SJSA1 (cell line): ENCODE data around the gene KIF2C. TPM values are rescaled to one million over a fixed set of nuclear protein-coding genes. Genes with fewer than 3 reads are reported as not detected.

Experiments
- DNase-seq, 2 experiments: peaks; one replicate each; pipeline ENCODE4 v3.0.0-alpha.2; 2015 to 2020; ENCODE audit warnings: low spot score in 2 of 2, low read depth in 1 of 2
- H3K27ac ChIP-seq: fragments of 250-450 bp; sonication (Bioruptor Pico); 2 replicates; pipeline ENCODE4 v1.5.1; 2020; ENCODE audit warnings: mild to moderate bottlenecking, moderate library complexity
- H3K27me3 ChIP-seq: fragments of 250-450 bp; sonication (Bioruptor Pico); replicated peaks from 2 replicates; pipeline ENCODE4 v1.5.1; 2020; ENCODE audit warnings: mild to moderate bottlenecking, moderate library complexity
- H3K36me3 ChIP-seq: fragments of 250-450 bp; sonication (Bioruptor Pico); 2 replicates; pipeline ENCODE4 v1.5.1; 2020; ENCODE audit warnings: mild to moderate bottlenecking
- H3K4me1 ChIP-seq: fragments of 250-450 bp; sonication (Bioruptor Pico); replicated peaks from 2 replicates; pipeline ENCODE4 v1.6.1; 2021; ENCODE audit warnings: mild to moderate bottlenecking
- H3K4me3 ChIP-seq: fragments of 250-450 bp; sonication (Bioruptor Pico); 2 replicates; pipeline ENCODE4 v1.5.1; 2020; ENCODE audit warnings: mild to moderate bottlenecking
- H3K9me3 ChIP-seq: fragments of 250-450 bp; sonication (Bioruptor Pico); replicated peaks from 2 replicates; pipeline ENCODE4 v1.5.1; 2020; ENCODE audit warnings: mild to moderate bottlenecking
- total RNA-seq: library from RNA; depleted of rRNA; stranded (reverse); fragments of >200 nt; shearing (Covaris generic); gene quantifications from 2 replicates; pipeline ENCODE4 v1.2.3, GENCODE V29; 2014

Gene KIF2C
- total RNA-seq, 1 experiment from 2014 or later, result 82.1 TPM

DNA sequence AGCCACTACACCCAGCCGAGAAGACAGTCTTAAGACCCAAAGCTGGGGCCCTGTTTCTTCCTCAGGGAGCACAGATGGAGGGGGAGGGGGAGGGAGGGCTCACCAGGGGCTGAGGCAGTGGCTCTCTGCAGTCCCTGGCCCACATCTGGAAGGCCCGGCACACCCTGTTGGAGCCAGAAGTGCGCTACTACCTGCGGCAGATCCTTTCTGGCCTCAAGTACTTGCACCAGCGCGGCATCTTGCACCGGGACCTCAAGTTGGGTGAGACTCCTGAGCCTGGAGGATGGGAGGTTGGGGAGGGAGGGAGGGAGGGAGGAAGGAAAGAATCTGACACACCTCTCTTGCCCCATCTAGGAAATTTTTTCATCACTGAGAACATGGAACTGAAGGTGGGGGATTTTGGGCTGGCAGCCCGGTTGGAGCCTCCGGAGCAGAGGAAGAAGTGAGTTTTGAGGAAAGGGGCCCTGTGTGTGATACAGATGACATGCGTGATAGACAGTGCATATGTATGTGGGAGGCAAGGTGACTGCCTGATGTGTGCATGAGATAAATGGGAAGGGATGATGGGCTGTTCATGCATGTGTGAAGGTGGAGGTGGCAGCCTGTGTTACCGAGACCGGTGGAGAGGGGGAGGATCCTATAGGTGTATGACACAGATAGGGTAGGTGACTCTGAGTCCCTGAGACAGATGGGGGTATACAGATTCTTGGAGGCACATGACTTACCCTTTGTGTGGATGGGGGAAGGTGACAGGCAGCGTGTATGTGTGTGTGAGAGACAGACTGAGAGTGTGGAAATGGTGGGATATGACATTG, 62.1 kb downstream of the KIF2C start:
- no peaks in the 10 kb centered on the region for H3K27me3 ChIP-seq
- peaks cover 50% of the 10 kb centered on the region for H3K36me3 ChIP-seq
- DNase-seq, result no peak
- no peaks in the 10 kb centered on the region for H3K9me3 ChIP-seq
- H3K27ac ChIP-seq, result no peak overlapping the region
- no peak overlapping the region; the same call in 1 of the 2 replicates for H3K4me3 ChIP-seq
- peaks cover 43% of the 10 kb centered on the region for H3K4me1 ChIP-seq

DNA sequence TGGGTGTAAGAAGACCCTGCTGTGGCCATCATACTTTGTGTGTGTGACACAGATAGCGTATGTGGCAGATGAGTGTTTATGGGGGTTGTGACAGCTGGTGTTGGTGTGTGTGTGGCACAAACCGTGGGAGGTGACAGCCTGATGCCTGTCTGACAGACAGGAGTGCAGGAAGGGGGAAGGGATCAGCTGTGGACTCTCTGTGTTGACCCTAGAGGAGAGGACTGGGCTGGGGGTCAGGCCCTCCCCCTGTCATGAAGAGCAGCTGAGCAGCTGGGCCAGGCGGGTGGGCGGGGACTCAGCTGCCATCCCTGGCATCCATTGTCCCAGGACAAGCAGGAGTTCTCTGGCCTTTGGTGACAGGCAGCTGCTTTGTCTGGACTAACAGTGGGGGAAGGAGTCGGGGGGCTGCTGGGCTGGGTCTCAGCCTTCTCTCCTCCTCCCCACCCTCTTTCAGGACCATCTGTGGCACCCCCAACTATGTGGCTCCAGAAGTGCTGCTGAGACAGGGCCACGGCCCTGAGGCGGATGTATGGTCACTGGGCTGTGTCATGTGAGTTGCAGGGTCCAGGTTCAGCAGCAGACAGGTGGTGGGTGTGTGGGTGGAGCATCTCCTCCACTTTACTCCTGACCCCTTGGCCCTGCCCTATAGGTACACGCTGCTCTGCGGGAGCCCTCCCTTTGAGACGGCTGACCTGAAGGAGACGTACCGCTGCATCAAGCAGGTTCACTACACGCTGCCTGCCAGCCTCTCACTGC, 62.8 kb downstream of the KIF2C start:
- no peak overlapping the region for H3K27ac ChIP-seq
- no peak overlapping the region for H3K4me3 ChIP-seq
- peaks cover 50% of the 10 kb centered on the region for H3K4me1 ChIP-seq
- H3K27me3 ChIP-seq, result no peaks in the 10 kb centered on the region
- no peak for DNase-seq
- H3K9me3 ChIP-seq, result no peaks in the 10 kb centered on the region
- H3K36me3 ChIP-seq, result peaks cover 53% of the 10 kb centered on the region

DNA sequence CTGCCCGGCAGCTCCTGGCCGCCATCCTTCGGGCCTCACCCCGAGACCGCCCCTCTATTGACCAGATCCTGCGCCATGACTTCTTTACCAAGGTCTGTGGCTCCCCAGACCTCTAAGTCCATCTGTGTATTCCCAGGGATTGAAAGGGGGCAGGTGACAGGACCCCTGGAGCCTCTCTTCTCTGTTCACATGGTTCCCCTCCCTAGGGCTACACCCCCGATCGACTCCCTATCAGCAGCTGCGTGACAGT, 63.4 kb downstream of the KIF2C start:
- no peaks in the 10 kb centered on the region for H3K27me3 ChIP-seq
- DNase-seq, result no peak
- H3K27ac ChIP-seq, result no peak overlapping the region
- H3K9me3 ChIP-seq, result no peaks in the 10 kb centered on the region
- H3K4me3 ChIP-seq, result no peak overlapping the region
- H3K36me3 ChIP-seq, result peaks cover 53% of the 10 kb centered on the region
- H3K4me1 ChIP-seq, result peaks cover 55% of the 10 kb centered on the region

DNA sequence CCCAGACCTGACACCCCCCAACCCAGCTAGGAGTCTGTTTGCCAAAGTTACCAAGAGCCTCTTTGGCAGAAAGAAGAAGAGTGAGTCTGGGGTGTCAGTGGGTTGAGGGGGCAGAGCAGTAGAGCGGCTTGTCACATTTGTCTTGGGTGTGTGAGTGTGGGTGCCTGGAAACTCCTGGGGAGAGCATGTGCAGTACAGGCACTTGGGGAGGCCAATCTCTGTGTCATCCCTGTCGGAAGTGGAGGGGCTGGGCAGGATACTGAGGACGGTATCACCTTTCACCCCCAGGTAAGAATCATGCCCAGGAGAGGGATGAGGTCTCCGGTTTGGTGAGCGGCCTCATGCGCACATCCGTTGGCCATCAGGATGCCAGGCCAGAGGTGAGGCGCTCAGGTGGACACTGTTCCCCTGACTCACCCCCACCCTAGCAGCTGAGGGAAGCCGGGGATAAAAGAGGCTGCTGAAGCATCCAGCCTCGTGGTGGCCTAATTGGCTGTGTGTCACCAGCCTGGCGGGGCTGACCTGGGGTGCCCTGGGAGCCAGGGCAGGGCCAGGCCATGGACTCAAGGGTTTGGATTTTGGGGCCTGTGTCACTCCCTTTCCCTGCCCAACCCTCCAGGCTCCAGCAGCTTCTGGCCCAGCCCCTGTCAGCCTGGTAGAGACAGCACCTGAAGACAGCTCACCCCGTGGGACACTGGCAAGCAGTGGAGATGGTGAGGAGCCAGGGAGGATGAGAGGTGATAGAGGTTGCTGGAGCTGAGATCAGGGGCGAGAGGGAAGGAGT, 63.9 kb downstream of the KIF2C start:
- Histone ChIP-seq H3K4me3 (no peak overlapping the region), H3K4me1 (peaks cover 55% of the 10 kb centered on the region), H3K27me3 (no peaks in the 10 kb centered on the region), H3K9me3 (no peaks in the 10 kb centered on the region), H3K36me3 (peaks cover 53% of the 10 kb centered on the region), H3K27ac (no peak overlapping the region)
- no peak for DNase-seq

DNA sequence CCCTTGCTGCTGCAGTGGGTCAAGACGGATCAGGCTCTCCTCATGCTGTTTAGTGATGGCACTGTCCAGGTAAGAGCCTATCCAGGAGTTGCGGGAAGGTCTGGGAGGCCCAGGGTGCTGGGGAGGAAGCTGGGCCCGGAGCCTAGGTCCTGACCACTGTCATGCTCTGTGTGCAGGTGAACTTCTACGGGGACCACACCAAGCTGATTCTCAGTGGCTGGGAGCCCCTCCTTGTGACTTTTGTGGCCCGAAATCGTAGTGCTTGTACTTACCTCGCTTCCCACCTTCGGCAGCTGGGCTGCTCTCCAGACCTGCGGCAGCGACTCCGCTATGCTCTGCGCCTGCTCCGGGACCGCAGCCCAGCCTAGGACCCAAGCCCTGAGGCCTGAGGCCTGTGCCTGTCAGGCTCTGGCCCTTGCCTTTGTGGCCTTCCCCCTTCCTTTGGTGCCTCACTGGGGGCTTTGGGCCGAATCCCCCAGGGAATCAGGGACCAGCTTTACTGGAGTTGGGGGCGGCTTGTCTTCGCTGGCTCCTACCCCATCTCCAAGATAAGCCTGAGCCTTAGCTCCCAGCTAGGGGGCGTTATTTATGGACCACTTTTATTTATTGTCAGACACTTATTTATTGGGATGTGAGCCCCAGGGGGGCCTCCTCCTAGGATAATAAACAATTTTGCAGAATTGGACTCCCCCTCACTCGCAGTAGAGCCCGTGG, 65.8 kb downstream of the KIF2C start:
- Histone ChIP-seq H3K4me1 (peaks cover 61% of the 10 kb centered on the region), H3K36me3 (peaks cover 50% of the 10 kb centered on the region), H3K4me3 (no peak overlapping the region), H3K9me3 (no peaks in the 10 kb centered on the region), H3K27me3 (no peaks in the 10 kb centered on the region), H3K27ac (no peak overlapping the region)
- DNase-seq, result no peak

DNA sequence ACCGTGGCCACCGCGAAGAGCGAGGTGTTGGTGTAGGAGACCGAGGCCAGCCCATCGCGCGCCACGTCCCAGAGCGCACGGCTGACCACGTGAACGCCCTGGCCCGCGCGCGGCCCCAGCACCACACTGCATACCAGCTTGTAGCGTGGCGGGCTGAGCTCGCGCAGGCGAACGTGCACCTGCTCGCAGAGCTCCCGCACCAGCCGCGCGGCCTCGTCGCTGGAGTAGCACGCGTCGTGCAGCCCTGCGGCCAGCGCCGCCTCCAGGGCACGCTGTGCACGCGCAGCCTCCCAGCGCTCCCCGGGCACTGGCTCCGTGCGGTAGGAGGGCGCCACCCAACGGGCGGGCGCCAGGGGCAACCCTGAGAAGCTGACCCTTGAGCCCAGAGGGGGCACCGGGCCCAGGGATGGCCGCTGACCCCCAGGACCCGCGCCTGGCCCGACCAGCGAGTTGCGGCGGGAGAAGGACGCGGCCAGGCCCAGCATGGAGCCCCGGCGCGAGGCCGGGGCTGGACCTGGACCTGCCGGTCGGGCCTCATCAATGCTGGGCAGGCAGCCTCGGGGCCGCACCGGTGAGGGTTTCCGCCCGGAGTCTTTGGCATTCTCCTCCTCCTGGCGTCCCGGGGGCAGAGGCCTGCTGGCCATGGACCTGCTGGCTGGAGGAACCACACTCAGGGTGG, 66.5 kb downstream of the KIF2C start:
- H3K9me3 ChIP-seq, result no peaks in the 10 kb centered on the region

DNA sequence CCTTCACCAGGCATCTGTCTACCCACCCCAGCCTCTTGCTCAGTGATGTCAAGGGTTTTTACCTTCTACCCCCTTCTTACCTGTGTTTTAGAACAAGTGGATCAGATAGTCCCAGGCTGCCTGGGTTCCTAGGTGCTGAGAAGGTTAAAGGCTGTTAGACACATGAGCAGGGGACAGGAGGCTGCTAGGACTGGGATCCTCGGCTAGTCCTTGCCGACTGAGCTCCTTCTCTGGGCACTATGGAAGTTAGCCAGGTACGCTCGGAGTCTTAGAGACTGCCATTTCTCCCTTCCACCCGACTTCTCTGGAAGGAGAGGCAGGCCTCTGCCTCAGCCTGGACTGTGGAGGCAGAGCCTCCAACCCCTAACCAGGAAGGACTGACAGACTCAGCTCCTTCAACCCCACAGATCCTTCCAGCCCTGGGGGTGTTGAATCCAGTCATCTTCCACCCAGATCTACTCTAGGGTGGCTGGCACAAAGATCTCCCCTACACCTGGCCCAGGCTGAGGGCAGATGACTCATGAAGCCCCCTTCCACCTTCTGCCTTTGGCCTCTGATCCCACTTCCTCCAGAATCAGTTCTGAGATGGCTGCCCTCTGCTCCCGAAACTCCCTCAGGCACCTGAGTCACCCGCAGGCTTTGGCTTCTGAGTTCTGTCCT, 67.2 kb downstream of the KIF2C start, which contains the start of gene DYNLT4:
DYNLT4 (minus strand) TSS at position 648 of the 660 bp plus-strand sequence. CDS start 683 bp downstream, outside the sequence.
- Histone ChIP-seq H3K36me3 (peaks cover 48% of the 10 kb centered on the region), H3K4me3 (no peak within 1 kb of the TSS; the same call in 1 of the 2 replicates), H3K27me3 (no peaks in the 10 kb centered on the region), H3K9me3 (no peaks in the 10 kb centered on the region), H3K4me1 (peaks cover 59% of the 10 kb centered on the region), H3K27ac (peak within 1 kb of the TSS; percentile 99)
- DNase-seq, result no peak

More for the DNA sequence above, 66.5 kb downstream of the KIF2C start:
- Histone ChIP-seq H3K27ac (peak overlapping the region; percentile 99), H3K36me3 (peaks cover 48% of the 10 kb centered on the region), H3K4me3 (no peak overlapping the region), H3K27me3 (no peaks in the 10 kb centered on the region), H3K4me1 (peaks cover 55% of the 10 kb centered on the region)
- no peak for DNase-seq

DNA sequence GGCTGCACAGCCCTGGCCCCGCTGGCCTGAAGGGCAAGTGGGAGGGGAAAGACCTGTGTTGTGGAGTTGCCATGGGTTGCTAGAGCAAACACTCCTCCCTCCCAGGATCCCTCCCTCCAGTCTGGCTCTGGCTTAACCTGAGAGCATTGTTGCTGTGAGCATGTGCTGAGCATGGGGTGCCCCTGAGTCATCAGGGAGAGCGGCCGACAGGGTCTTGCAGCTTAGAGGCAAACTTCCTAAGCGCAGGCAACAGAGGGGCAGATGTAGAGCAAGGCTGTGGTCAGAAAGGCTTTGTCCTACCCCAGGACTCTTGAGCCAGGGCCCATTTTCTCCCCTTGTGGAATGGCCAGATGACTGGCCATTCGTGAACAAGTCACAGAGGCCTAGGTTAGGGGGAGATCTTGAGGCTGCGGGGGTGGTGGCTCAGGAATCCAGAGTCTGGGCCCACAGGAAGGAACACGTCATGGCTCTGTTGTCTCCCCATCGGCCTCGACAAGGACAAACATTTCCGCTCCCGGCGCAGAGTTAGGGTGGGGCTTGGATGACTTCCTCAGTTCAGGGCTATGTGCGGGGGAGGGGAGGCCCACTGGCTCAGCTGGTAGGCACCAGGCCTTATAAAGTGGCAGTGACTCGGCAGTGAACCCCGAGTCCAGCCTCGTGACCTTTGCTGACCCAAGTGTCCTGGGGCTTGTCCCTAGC, 67.9 kb downstream of the KIF2C start:
- no peaks in the 10 kb centered on the region for H3K9me3 ChIP-seq
- no peaks in the 10 kb centered on the region for H3K27me3 ChIP-seq
- peak overlapping the region; percentile 99 for H3K27ac ChIP-seq
- DNase-seq, result peak; percentile 99 to 100
- no peak overlapping the region; the same call in 1 of the 2 replicates for H3K4me3 ChIP-seq
- H3K4me1 ChIP-seq, result peaks cover 55% of the 10 kb centered on the region
- peaks cover 41% of the 10 kb centered on the region for H3K36me3 ChIP-seq

DNA sequence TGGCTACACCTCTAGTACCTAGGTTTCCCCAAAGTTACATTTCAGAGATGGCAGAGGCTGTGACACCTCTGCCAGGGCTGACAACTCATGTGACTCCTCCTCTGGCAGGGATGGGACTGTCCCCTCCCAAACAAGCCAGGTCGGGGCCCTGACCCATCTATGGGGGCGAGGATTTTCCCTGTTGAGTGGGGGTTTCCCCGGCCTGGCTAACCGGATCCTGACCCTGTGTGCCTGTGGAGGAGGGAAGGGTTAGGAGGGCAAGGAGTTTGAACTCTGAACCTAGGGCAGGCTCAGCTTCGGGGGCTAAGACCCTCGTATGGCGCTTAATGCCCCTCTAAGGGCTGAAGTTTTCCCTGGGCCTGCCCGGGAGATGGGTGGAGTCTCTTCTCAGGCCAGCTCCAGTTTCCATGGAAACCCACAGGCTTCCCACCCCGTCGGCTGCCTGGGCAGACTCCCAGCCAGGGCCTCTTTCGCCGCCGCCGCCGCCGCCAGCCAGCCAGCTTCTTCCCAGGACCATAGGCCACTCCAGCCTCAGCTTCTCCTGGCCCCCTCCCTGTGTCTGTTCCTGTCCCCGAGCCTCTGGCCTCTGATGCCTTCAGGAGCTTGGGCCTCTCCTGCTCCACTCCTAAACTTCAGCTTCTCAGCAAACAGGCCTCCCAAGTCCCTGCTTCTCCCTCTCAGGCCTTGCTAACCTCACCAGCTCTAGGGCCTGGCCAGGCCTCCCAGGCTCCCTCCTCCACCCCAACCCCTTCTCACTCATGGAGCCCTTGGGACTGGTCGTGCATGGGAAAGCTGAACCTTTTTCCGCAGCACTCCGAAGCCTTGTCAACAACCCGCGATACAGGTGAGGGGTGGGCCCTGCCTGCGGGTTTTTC, 68.7 kb downstream of the KIF2C start, which contains the start of gene BTBD19:
BTBD19 (plus strand) TSS at position 461 of the 875 bp plus-strand sequence; CDS start at position 759, 298 bp downstream.
- peak; percentile 92 to 94 for DNase-seq
- Histone ChIP-seq H3K27me3 (no peaks in the 10 kb centered on the region), H3K27ac (peak within 1 kb of the TSS; percentile 99), H3K4me1 (peaks cover 55% of the 10 kb centered on the region), H3K36me3 (peaks cover 34% of the 10 kb centered on the region), H3K4me3 (peak within 1 kb of the TSS; percentile 18), H3K9me3 (no peaks in the 10 kb centered on the region)

DNA sequence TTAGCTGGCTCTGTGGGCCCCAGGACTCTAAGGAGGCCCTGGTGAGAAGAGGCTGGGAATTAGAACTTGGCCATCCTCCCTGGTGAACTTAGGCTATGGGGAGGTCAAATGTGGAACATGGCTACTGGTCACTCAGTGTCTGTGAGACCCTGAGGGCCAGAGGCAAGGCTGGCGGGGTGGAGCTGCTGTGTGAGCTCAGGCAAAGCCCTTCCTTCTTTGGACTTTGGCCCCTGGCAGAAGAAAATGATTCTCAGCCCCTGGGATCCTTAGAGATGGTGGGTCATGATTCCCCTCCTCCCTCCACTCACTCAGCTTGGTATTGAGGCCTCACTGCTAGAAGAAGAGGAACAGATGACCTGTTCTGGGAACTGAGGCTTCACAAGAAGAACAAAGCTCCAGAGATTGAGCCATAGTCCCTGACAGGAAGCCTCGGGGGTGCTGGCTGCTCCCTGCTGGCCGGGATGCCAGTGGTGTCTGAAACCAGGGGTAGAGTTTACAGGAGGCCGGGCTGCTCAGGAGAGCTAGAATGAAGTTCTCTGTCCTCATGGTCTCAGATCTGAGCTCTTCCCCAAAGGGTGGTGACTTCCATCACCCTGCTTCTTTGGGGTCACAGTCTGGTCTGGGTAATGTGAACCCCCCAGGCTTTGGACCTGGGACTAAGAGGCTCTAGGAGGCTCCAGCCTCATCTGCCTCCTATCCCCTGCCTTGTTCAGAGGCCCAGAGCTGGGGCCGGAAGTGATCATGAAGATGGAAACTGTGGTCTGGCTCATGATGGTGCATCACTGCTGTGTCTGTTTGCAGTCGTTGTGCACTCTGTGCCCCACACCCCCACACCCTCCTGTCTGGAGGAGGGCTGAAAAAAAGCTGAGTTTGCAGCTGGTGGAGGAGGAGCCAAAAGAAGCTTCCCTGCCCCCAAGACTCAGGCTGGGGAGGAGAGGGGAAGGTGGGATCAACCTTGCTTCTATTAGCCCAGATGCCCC, 69.6 kb downstream of the KIF2C start:
- Histone ChIP-seq H3K36me3 (peaks cover 30% of the 10 kb centered on the region), H3K4me3 (peak overlapping the region; percentile 18), H3K4me1 (peaks cover 55% of the 10 kb centered on the region), H3K9me3 (no peaks in the 10 kb centered on the region), H3K27me3 (no peaks in the 10 kb centered on the region), H3K27ac (peak overlapping the region; percentile 99)
- peak in 1 of 2 experiments; percentile 38 for DNase-seq
